Measurements from ENCODE around the gene EP400. TPM values are rescaled to one million over a fixed set of nuclear protein-coding genes. Genes with fewer than 3 reads are reported as not detected.

EP400 gene
- total and polyA plus RNA-seq, 5 donors: 10.1 to 21.6 (median 16.5) TPM

DNA sequence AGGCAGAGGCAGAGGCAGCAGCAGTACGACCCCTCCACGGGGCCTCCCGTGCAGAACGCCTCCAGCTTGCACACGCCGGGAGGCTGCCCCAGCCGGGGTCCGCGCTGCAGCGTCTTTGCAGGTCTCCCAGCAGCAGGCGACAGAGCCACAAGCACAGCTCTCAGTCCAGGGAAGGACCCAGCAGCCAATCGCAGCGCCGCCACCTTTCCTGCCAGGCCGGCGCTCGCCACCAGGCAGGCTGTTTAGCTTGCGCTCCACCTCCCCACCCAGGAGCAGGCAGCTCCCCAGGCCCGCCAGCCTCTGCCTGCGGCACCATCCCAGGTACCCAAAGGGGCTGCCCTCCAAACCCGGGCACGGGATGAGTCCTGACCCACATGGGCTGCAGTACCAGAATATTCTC is 169.1 kb downstream of the EP400 start:
- Histone ChIP-seq H3K4me1 (ENCODE audit: control insufficient read depth, insufficient read depth, low read length) (no peaks in the 10 kb centered on the region), H3K27ac (ENCODE audit: low read length) (no peak overlapping the region), H3K27me3 (ENCODE audit: control insufficient read depth, insufficient read depth) (no peaks in the 10 kb centered on the region), H3K4me3 (ENCODE audit: low read length) (no peak overlapping the region), H3K9me3 (ENCODE audit: control insufficient read depth, low read length) (no peaks in the 10 kb centered on the region)
- intact Hi-C loops (cut with DNase I): no loop called here
- 93% methylated on average over 22 of the region's 22 CpGs for WGBS
- DNase-seq (no peak), ATAC-seq (no peak)

DNA sequence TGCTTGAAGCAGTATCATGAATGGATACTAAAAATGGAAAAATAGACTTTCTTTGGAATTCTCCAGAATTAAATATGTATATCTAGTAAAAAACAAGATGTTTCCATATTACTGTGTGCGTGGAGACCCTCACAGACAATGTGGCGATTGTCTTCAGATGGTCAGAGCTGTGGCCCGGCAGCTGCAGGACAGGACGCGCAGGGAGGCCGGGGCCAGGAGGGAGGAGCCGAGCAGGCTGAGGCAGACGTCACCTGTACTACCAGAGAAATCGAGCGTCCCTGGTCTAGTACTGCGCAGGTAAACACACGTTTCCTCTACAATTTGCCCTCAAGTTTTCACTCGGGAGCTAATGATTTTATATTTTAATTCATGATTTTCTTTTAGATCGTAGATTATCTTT is 171.5 kb downstream of the EP400 start:
- WGBS: 95% methylated on average over 14 of the region's 14 CpGs
- intact Hi-C loops (cut with DNase I): no loop called here
- Histone ChIP-seq H3K9me3 (ENCODE audit: control insufficient read depth, low read length) (no peaks in the 10 kb centered on the region), H3K4me1 (ENCODE audit: control insufficient read depth, insufficient read depth, low read length) (no peaks in the 10 kb centered on the region), H3K4me3 (ENCODE audit: low read length) (no peak overlapping the region), H3K27me3 (ENCODE audit: control insufficient read depth, insufficient read depth) (no peaks in the 10 kb centered on the region), H3K27ac (ENCODE audit: low read length) (no peak overlapping the region)
- ATAC-seq (no peak), DNase-seq (no peak)

DNA sequence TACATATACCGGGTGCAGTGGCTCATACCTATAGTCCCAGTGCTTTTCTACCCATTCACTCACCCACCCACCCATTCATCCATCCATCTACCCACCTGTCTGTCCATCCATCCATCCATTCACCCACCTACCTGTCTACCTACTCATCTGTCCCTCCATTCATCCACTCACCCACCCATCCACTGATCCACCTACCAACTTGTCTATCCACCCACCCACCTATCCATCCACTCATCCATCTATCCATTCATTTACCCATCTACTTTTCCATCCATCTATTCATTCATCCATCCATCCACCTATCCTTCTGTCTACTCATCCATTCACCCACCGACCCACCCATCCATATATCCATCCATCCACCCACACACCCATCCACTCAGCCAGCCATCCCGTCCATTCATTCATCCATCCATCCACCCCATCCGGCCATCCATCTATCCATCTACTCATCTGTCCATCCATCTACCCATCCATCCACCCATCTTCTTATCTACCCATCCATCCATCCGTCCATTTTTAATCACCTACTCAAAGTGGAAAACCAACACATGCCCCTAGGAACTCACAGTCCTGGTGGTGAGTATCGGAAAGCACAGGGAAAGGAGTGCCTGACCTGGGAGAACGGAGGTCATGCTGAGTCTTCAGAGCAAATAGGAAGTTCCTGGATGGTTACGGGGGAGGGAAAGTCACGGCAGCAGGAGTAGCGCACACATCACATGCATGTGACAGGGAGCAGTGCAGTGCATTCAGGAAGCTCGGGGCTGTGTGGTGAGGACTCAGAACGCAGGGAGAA is 174.4 kb downstream of the EP400 start:
- 96% methylated on average over 12 of the region's 12 CpGs for WGBS
- H3K27ac ChIP-seq (ENCODE audit: low read length): no peak overlapping the region
- no peak overlapping the region for H3K4me3 ChIP-seq (ENCODE audit: low read length)
- intact Hi-C loops (cut with DNase I): no loop called here
- no peaks in the 10 kb centered on the region for H3K4me1 ChIP-seq (ENCODE audit: control insufficient read depth, insufficient read depth, low read length)
- no peaks in the 10 kb centered on the region for H3K27me3 ChIP-seq (ENCODE audit: control insufficient read depth, insufficient read depth)
- ATAC-seq: no peak
- DNase-seq: no peak
- H3K9me3 ChIP-seq (ENCODE audit: control insufficient read depth, low read length): no peaks in the 10 kb centered on the region

DNA sequence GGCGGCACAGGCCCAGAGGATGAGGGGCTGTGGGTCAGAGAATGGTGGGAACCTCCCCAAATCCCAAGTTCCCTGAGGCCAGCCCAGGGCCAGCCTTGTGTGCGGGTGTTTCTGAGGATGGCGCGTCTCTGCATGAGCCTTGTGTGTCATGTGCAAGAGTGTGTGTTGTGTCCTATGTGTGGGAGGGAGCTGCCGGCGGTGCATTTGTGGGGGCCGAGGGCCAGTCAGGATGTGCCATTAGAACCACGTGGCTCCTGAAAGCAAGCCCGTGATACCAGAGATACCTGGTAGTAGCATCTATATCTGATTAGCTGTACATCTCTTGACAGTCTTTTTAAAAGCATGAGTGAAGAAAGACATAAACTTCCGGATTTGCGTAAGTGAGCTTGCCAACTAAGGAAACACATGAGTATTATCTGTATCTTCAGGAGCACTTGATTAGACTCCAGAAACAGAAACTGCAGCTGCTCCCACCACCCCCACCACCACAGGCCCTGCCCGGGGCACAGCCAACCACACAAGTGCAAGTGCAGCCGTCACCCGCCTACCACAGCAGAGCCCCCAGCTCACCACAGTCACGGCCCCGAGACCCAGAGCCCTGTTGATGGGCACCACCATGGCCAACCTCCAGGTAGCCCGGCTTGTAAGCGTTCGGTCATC is 175.2 kb downstream of the EP400 start:
- H3K4me1 ChIP-seq (ENCODE audit: control insufficient read depth, insufficient read depth, low read length): no peaks in the 10 kb centered on the region
- no peaks in the 10 kb centered on the region for H3K27me3 ChIP-seq (ENCODE audit: control insufficient read depth, insufficient read depth)
- no peak overlapping the region for H3K4me3 ChIP-seq (ENCODE audit: low read length)
- 94% methylated on average over 19 of the region's 19 CpGs for WGBS
- H3K9me3 ChIP-seq (ENCODE audit: control insufficient read depth, low read length): no peaks in the 10 kb centered on the region
- intact Hi-C loops (cut with DNase I): no loop called here
- ATAC-seq (no peak), DNase-seq (peak in 1 of 3 donors; percentile 58)
- H3K27ac ChIP-seq (ENCODE audit: low read length): no peak overlapping the region

DNA sequence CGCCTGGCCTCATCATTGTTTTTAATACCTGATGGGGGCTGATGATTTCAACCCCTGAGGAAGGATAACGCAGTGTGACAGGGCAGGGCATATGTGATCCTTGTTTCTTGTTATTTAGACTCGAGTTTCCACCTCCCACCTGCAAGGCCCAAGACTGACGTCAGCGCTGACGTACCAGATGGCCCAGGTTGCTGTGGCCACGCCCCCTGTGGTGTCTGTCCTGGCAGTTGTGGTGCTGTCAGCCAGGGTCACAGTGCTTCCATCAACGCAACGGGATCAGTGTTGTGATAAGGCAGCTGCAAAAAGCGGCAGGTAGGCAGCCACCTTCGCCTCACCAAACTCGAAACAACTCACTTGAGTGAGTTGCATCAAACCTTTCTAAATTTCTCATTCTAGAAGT is 176.0 kb downstream of the EP400 start:
- WGBS: 97% methylated on average over 12 of the region's 12 CpGs
- ATAC-seq: no peak
- intact Hi-C loops (cut with DNase I): no loop called here
- H3K27ac ChIP-seq (ENCODE audit: low read length): no peak overlapping the region
- no peaks in the 10 kb centered on the region for H3K27me3 ChIP-seq (ENCODE audit: control insufficient read depth, insufficient read depth)
- no peaks in the 10 kb centered on the region for H3K4me1 ChIP-seq (ENCODE audit: control insufficient read depth, insufficient read depth, low read length)
- no peaks in the 10 kb centered on the region for H3K9me3 ChIP-seq (ENCODE audit: control insufficient read depth, low read length)
- no peak for DNase-seq
- H3K4me3 ChIP-seq (ENCODE audit: low read length): no peak overlapping the region

DNA sequence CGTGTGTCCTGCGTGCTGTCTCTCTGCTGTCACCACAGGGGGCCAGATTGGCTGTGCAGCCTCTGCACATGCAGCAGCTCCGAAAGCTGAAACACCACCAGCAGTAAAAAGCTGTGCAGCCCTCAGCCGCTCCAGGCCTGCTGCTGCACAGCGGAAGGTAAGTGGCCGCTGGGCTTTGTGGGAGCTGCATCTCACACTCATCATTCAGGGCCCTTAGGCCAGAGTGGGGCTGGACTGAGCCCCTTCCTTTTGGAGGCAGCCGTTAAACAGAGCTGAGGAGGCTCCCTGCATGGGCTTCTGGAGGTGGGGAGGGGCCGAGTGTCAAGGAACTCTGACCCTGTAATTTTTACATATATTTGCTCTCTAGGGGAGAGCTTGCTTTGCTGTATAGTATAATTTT is 177.3 kb downstream of the EP400 start:
- intact Hi-C loops (cut with DNase I): no loop called here
- Histone ChIP-seq H3K4me1 (ENCODE audit: control insufficient read depth, insufficient read depth, low read length) (no peaks in the 10 kb centered on the region), H3K27ac (ENCODE audit: low read length) (no peak overlapping the region), H3K4me3 (ENCODE audit: low read length) (no peak overlapping the region), H3K9me3 (ENCODE audit: control insufficient read depth, low read length) (no peaks in the 10 kb centered on the region), H3K27me3 (ENCODE audit: control insufficient read depth, insufficient read depth) (no peaks in the 10 kb centered on the region)
- ATAC-seq: no peak
- DNase-seq: no peak
- WGBS: 99% methylated on average over 8 of the region's 8 CpGs

DNA sequence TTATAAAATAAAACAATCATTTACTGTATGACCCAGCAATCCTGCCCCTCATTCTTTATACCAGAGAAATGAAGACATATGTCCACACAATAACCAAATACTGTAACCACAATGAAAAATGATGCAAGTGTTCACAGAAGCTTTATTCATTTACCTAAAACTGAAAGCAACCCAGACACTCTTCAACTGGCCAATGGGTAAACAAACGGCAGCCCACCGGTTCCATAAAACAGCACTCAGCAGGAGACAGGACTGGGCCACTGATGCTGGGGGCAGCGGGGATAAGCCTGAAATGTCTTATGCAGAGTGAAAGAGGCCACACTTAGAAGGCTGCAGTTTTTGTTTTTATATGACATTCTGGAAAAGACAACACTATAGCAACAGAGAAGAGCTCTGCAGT is 179.3 kb downstream of the EP400 start:
- intact Hi-C loops (cut with DNase I): no loop called here
- Histone ChIP-seq H3K9me3 (ENCODE audit: control insufficient read depth, low read length) (no peaks in the 10 kb centered on the region), H3K27ac (ENCODE audit: low read length) (no peak overlapping the region), H3K27me3 (ENCODE audit: control insufficient read depth, insufficient read depth) (no peaks in the 10 kb centered on the region), H3K4me3 (ENCODE audit: low read length) (no peak overlapping the region), H3K4me1 (ENCODE audit: control insufficient read depth, insufficient read depth, low read length) (no peaks in the 10 kb centered on the region)
- WGBS: 97% methylated on average over 3 of the region's 3 CpGs
- DNase-seq (no peak), ATAC-seq (no peak)

DNA sequence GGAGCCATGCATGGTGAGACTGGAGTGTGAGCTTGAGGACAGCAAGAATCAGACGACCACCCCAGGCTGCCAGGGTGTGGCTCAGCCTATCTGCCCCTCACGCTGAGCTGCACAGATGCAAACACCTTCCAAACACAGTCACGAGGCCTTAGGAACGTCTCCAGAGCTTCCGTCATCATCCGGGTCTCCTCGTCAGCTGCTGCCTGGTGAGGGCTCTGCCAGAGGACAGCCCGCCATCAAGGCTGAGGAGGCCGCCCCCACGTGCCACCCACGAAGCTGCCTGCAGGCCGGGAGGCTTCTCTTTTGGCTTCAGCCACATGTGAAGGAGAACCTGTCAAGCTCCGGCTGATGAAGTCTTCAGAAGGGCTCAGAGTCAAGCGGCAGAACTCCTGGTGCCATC is 180.9 kb downstream of the EP400 start:
- WGBS: 95% methylated on average over 14 of the region's 14 CpGs
- Histone ChIP-seq H3K4me3 (ENCODE audit: low read length) (no peak overlapping the region), H3K27ac (ENCODE audit: low read length) (no peak overlapping the region), H3K27me3 (ENCODE audit: control insufficient read depth, insufficient read depth) (no peaks in the 10 kb centered on the region), H3K9me3 (ENCODE audit: control insufficient read depth, low read length) (no peaks in the 10 kb centered on the region), H3K4me1 (ENCODE audit: control insufficient read depth, insufficient read depth, low read length) (no peaks in the 10 kb centered on the region)
- DNase-seq (no peak), ATAC-seq (no peak)
- intact Hi-C loops (cut with DNase I): no loop called here

Other genes with a start within 250 kb of the EP400 start
- gene SFSWAP, start 238.9 kb upstream of the EP400 start, total RNA-seq: 10 to 100 TPM; 18.8 to 24.1 (median 22.8) TPM
- gene SFSWAP, start 238.9 kb upstream of the EP400 start, polyA plus RNA-seq: 16.6 TPM
- gene MMP17, start 121.5 kb upstream of the EP400 start, total RNA-seq: 1 to 10 TPM in 3 of 4 donors, under 1 TPM in 1; 0.89 to 1.4 (median 1.2) TPM
- gene MMP17, start 121.5 kb upstream of the EP400 start, polyA plus RNA-seq: 2.4 TPM
- gene ULK1, start 55.3 kb upstream of the EP400 start, total RNA-seq: 10 to 100 TPM; 33.4 to 51.3 (median 48.0) TPM
- gene ULK1, start 55.3 kb upstream of the EP400 start, polyA plus RNA-seq: 29.4 TPM
- 10 to 100 TPM in 1 of 4 donors, 1 to 10 TPM in 3; 7.2 to 13.7 (median 7.9) TPM for gene PUS1, start 20.7 kb upstream of the EP400 start, total RNA-seq
- 7.2 TPM for gene PUS1, start 20.7 kb upstream of the EP400 start, polyA plus RNA-seq
- gene DDX51, start 194.4 kb downstream of the EP400 start, total RNA-seq: 10 to 100 TPM in 2 of 4 donors, 1 to 10 TPM in 2; 7.4 to 11.7 (median 10.1) TPM
- gene DDX51, start 194.4 kb downstream of the EP400 start, polyA plus RNA-seq: 10.9 TPM
- gene NOC4L, start 194.5 kb downstream of the EP400 start, total RNA-seq: 10 to 100 TPM in 1 of 4 donors, 1 to 10 TPM in 3; 7.7 to 10.1 (median 9.1) TPM
- gene NOC4L, start 194.5 kb downstream of the EP400 start, polyA plus RNA-seq: 11.0 TPM